Ureter (tissue), 1 donor: ENCODE data around the gene COX10. TPM values are rescaled to one million over a fixed set of nuclear protein-coding genes. Genes with fewer than 3 reads are reported as not detected.
"Not testable (repeated sequence)": the region's sequence is repeated elsewhere in the genome, so short reads cannot be mapped to it uniquely, and the experiment has no call there.

ENCODE experiments used
- DNase-seq: peaks from one replicate; pipeline ENCODE4 v3.0.0-alpha.2; 2020; ENCODE audit warnings: low spot score
- total RNA-seq: library from RNA; stranded (reverse); gene quantifications from one replicate; pipeline ENCODE4 v1.2.4, GENCODE V29; 2023
- donor health status: DM: yes; HTN: yes; CAD: no.

The COX10 gene
- total RNA-seq, 1 donor from 2014 or later = 24.9 TPM

DNA sequence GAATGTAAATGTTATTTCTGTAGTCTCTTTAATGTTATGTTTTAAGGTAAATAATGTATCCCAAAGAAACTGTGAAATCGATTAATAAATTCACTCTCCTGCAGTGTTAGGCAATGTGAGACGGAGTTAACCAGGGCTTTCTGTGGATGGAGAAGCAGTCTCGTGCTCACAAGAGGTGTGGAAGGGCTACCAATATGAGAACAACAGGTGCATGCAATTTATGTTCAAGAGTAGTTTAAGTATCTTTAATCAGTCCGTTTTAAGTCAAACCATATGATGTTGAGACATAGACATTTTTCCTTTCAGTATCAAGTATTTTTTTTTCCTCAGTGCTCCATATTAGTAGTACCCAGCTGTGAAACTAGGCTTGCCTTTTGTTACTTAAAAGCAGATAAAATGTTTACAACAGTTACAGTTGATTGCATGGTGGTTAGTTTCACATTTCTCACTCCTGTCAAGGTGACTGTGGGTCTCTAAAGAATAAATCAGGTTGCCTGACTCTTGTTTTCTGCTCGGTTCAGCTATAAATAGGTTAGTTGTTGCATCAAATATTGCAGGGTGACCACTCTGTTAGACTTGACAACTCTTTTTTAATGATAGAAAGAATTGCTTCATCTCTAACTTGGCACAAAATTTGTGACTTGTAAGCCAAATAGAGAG, 54.4 kb downstream of the COX10 start:
- DNase-seq = no peak

DNA sequence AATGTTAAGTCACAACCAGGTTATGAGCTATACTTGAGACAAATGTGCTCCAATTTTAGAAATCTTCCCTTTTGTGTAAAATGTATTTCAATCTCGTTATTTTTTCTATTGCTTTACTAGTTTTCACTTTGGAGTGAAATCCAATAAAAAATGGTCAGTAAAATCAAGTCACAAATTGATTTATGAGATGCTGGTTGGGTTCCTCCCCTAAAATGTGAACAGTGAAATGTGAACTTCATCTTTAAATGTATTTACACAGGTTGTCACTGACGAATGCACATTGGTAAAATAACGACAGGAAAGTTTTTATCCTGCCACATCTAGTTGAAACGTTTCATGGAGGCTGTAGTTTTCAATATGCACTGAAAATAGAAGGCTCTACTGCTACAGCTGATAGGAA, 55.5 kb downstream of the COX10 start:
- DNase-seq = no peak

DNA sequence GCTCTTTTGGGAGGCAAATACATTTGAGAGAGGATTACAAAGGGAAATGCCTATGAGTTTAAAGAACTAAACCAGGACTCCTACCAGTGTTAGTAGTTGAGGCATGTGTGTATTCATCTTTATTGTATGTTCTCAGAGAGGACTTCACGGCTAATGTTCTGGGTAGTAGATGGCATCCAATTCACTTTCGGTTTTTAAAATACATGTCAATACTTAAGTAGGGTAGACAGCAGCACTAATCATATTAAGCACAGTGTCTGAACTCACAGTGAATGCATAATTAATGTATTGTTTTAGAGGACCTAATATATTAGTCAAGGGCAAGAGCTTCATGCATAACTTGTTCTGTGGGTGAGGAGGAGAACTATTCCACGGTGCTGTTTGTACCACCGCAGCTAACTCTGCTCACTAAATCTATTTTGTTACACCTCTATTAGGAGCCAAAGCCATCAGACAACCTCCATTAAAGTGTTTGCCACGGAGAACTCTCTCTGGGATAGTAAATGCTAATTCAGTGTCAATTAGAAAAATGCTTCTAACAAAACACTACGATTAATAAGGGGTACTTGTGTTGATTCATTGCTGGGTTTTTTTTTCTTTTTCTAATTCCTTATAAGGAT, 56.3 kb downstream of the COX10 start:
- no peak for DNase-seq

DNA sequence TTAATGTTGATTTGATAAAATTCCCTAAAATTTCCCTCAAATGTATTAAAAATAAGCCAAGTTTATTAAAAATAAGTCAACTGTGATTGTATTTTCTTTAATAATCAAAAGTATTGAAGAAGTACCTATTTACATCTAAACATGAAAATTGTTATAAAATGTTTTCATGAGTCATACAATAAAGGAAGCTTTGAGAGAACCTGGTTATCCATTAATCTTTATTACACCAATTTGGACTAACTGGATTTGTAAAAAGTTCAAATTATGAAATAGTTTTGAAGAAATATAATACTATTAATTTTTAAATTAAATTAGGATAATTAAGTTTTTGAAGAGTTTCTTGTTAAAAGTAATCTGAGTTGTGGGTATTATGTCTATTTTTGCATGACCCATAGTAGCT, 63.8 kb downstream of the COX10 start:
- DNase-seq = no peak

DNA sequence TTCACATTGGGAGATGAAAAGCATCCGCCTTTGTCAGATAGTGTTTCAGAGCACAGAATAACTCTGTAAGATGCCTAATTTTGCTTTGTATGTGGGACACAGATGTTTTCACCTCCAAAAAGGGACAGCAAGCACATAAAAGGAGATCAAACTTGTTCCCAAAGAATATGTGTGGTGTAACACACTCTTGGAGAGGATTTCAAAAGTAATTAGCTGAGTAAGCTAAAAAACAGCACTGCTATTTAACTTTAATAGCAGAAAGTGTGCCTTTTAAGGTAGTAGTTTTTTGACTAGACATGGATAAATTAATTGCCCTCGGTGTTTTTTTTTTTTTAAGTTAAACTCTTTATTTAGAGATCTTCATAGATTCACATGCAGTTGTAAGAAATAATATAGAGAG, 65.2 kb downstream of the COX10 start:
- DNase-seq = no peak

DNA sequence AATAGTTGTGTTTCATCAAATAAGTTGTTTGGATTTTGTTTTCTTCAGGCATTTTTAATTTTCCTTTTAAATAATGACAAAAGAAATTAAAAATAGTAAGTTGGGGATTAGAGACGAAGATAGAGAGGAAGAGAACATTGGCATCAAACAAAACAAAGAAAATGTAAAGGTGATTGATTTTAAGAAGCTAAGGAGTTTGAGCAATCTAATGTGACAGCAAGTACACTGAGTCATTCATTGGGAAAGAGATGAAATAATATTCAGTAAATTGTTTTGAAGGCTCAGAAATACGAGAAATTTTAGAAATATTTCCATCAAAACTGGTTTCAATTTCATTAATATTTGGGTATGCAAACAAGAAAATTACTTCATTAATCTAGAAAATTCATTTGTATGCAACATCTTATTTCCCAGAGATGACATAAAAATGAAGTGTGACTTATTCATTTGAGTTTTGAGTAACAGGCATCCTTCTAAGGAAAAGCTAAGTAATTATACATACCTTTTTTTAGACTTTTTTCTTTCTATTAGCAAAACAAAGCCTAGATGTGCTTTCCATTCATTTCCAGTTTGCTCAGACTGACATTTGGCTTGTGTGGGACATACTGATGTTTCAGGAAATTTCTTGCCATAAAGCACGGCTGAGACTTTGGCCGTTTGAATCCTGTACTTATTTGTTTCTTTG, 66.7 kb downstream of the COX10 start:
- no peak for DNase-seq

DNA sequence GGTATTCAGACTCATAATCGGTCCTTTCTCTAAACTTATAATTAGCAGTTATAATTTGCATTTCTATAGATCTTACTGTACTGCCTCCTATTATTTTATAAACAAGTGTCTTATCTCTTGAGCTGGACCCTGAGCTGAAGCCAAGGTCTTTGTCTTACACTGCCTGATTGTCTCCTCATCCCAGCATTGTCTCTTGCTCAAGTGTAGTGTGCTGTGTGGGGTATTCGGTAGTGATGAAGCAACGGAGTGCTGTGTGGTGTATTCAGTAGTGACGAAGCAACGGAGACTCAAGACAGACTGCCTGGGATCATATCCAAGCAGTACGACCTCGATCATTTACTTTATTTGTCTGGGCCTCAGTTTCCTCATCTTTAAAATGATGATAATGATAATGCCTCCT, 69.3 kb downstream of the COX10 start:
- no peak for DNase-seq

DNA sequence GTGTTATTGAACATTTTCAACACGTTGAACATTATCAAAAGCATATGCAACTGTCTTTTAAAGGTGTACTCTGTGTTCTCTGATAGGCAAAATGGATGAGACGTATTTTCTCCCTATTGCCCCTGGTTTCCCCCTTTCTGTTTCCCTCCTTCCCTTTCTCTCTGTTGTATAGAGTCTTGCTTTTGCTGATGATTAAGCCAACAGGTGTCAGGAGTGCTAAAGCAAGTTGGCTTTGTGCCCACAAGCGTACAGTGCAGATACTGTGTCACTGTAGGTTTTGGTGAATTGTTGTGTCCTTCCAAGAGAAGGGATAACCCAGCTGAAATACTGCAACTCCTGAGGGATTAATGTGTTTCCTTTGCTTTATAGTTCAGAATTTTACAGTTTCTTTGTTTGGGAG, 74.4 kb downstream of the COX10 start:
- DNase-seq = no peak

DNA sequence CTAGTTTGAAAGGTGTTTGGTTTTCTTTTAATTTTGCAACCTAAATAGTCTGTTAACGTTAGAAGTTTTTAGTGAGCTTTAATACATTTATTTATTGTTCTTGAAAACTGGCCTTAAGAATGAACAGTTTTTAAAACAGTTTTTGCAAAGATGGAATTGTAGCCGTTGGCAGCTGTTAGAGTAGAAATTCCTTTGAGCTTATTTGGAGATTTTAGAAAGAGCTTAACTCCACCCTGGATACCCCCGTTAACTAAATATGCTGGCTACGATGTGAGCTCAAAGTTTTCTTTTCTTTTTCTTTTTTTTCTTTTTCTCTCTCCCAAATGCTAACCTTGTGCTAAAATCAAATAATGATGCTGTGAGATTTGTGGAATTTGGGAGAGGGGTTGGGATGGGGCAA, 75.2 kb downstream of the COX10 start:
- no peak for DNase-seq

DNA sequence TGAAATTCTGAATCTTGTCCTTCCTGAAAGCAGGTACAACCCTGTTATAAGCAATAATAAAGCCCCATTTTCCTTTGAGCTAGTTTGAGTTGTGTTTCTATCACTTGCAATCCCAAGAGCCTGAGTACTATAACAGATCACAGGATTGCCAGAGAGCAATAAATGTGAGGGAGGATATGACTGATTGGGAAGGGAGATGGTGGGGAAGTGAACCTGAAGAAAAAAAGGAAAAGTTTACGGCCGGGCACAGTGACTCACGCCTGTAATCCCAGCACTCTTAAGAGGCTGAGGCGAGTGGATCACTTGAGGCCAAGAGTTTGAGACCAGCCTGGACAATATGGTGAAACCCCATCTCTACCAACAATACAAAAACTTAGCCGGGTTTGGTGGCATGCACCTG, 80.4 kb downstream of the COX10 start:
- no peak for DNase-seq

DNA sequence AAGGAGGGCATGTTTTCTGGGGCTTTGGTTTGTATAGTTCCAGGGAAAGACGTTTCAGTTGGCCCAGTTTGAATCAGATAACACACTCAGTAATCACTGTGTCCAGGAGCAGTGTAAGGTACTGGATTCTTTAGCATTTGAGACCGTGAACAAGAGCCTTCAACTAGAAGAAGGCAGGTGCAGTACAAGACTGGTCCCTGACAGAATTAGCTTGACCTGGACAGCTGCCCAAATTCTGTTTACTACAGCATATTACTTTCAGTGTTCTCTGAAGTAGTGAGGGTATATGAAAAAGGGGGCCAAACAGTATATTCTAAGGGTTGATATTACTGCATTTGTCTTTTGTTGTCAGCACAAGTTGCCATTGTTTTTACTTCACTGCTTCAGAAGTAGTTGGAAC, 81.3 kb downstream of the COX10 start:
- DNase-seq = no peak

DNA sequence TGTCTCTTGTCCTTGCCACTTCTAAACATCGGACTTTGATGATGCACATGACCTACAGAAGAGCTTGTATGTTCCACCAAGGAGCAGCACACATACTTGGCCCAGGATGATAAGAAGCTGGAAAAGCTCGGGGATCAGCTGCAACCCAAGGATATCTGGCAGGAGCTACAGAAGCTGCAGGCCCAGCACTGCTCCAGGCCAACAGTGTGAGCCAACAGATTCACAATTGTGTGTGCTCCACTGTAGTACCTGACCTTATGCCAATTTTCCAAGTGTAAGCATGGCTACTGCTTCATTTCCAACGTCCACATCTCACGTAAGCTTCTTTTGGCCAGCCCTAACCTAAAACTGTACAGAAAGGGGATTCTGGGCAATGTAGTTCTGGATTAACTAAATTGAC, 83.4 kb downstream of the COX10 start:
- no peak for DNase-seq

DNA sequence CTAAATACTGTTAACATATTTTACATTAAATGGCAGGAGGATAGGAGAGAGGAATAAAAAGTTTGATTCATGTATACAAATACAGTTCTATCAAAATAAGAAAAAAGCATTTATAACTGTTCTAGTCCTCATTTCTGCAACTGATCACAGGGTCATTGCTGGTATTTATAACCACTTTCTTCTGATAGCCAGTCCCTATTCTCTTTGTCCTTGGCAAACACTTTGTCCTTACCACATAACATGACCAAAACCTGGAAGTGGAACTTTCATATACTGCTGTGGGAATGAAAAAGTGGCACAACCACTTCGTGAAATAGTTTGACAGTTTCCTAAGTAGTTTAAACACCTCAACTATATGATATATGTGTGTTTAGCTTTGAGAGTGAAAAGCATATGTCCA, 84.1 kb downstream of the COX10 start:
- no peak for DNase-seq

DNA sequence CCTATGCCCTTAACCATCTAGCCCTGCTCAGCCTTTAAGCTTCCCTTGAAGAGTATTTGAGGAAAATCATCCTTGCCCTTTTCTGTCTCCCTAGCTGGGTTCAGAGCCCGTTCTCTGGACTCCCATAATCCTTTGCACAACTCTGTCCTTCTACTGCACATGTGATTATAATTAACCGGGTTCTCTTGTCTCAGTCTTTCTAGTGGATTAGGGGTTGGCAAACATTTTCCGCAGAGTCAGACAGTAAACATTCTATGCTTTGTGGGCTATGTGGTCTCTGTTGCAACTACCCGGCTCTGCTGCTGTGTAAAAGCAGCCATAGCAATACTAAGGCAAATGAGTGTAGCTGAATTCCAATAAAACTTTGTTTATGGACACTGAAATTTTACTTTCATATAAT, 87.4 kb downstream of the COX10 start:
- no peak for DNase-seq

DNA sequence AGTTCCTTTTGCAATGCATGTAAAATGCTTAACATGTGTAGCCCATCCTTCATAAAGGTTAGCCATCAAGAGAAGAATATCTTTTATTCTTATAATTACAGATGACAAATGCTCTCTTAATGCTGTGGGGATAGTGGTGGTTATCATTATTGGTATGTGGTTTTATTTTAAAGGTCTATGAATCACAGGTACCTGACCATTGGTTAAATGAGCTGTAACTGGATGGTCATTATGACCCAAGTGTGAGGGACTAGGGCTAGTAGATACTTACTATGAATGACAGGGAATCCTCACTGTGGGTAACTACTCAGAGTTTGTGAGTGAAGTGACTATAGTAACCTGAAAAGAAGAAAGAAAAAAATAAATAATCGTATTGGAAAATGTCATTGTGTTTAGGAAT, 88.5 kb downstream of the COX10 start:
- DNase-seq = no peak

DNA sequence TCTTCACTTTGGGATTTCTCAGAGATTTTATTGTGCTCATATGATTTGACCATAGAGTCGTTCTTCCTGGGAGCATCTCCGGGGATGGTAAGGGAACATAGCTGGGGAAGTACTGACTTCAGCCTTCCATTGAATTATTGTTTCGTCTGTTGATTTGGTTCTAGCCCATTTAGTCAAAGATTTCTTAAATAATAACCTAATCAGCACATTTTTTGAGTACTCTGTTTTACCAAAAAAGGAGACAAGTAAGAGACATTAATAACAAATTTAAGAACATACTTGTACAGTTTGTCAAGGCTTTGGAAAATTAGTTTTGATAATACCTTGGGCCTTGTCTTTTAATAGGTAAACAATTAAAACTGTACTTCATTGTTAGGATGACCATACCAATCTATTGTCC, 89.4 kb downstream of the COX10 start:
- DNase-seq = no peak

DNA sequence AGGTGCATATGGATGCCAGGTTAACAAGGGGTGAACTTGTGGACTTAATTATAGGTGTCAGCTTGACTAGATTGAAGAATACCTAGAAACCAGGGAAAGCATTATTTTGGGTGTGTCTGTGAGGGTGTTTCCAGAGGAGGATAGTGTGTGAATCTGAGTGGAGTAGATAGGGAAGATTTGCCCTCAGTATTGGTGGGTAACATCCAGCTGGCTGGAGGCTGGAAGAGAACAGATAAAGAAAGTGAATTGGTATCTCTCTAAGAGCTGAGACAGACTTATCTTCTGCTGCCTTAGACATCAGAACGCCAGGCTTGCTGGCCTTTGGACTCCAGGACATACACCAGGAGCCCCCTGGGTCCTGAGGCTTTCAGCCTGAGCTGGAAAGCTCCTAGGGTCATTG, 92.1 kb downstream of the COX10 start:
- DNase-seq = no peak

DNA sequence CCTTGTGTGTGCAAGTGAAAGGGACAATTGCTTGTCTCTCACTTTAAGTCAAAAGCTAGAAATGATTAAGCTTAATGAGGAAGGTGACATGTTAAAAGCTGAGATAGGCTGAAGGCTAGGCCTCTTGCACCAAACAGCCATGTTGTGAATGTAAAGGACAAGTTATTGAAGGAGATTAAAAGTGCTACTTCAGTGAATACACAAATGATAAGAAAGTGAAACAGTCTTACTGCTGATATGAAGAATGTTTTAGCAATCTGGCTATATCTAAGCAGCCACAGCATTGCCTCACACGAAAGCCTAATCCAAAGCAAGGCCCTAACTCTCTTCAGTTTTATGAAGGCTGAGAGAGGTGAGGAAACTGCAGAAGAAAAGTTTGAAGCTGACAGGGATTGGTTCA, 96.3 kb downstream of the COX10 start:
- no peak for DNase-seq

DNA sequence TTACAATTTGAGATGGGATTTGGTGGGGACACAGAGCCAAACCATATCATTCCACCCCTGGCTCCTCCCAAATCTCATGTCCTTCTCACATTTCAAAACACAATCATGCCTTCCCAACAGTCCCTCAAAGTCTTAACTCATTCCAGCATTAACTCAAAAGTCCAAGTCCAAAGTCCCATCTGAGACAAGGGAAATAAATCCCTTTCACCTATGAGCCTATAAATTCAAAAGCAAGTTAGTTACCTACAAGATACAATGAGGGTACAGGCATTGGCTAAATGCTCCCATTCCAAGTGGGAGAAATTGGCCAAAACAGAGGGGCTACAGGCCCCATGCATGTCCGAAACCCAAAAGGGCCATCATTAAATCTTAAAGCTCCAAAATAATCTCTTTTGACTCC, 98.5 kb downstream of the COX10 start:
- DNase-seq = not testable (repeated sequence)

DNA sequence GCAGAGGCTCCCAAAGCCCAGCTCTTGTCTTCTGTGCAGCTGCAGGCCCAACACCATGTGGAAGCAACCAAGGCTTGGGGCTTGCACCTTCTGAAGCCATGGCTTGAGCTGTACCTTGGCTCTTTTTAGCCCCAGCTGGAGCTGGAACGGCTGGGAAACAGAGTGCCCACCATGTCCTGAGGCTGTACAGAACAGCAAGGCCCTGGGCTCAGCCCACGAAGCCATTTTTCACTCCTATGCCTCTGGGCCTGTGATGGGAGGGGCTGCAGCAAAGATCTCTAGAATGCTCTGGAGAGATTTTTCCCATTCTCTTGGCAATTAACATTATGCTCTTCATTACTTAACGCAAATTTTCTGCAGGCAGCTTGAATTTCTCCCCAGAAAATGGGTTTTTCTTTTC, 99.3 kb downstream of the COX10 start:
- no peak for DNase-seq

DNA sequence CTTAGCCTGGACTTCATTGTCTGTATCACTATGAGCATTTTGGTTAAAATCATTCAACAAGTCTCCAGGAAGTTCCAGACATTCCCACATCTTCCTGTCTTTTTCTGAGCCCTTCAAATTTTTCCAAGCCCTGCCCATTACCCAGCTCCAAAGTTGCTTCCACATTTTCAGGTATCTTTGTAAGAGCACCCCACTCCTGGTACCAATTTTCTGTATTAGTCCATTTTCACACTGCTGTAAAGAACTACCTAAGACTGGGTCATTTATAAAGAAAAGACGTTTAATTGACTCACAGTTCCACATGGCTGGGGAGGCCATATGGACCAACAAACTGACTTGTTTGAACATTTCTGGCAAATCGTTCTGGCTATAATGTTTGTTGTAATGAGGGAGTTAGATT, 100.0 kb downstream of the COX10 start:
- no peak for DNase-seq

DNA sequence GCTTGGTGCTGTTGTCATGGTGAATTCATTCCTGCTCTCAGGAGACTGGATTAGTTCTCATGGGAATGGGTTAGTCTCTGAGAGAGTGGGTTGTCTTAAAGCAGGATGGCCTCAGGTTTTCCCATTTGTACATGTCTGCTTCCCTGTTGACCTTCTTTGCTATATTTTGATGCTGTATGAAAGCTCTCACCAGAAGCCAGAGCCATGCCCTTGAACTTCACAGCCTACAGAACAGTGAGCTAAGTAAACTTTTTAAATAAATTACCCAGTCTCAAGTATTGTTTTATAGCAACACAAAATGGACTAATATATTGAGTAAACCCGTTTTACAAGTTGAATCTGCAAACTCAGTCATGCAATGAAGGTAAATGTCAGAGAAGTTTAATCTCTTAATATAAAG, 100.6 kb downstream of the COX10 start:
- DNase-seq = no peak

DNA sequence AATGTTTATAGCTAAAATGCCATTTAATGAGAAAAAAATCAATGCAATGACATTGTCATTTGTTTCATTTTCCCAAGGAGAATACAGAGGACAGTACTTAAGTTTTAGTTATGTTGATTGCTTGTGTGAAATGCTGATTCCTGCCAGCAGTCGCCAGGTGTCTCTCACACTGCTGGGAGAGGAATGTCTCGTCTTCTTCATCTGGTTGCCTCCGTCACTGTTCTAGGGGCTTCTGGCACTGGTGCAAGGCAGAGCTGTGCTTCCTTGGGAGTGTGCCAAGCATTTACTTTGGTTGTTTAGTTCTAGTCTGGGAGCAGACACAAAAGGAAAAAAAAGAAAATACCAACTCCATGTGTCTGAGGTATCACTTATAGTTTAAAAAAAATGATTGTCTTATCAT, 107.7 kb downstream of the COX10 start:
- DNase-seq = not testable (repeated sequence)

DNA sequence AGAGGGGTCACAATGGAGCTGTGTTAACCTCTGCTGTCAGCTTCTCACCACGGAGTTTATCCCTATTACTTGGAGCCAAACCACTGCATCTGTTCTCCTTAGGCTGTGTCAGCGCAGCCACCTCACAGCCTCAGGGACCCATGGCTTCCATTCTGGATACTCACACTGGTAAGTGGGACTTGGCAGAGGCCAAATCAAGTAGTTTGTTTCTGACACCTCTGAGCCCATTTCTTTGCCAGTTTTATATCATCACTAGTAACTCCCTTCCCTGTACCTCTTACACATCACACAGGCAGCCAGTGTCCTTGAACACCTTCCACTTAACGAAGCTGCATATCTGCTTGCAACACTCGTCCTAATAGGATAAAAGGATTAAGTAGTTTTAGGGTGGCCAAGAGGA, 108.5 kb downstream of the COX10 start:
- not testable (repeated sequence) for DNase-seq
